A375 (cell line): Measurements from ENCODE around the gene MRPL51. TPM values are rescaled to one million over a fixed set of nuclear protein-coding genes. Genes with fewer than 3 reads are reported as not detected.

Experiments used
- total RNA-seq: library from RNA; depleted of rRNA; stranded (reverse); fragments of >200 nt; shearing (Covaris generic); gene quantifications from 2 replicates; pipeline ENCODE4 v1.2.3, GENCODE V29; 2014; rRNA removed

MRPL51 gene
- total RNA-seq: 202 and 259 TPM in 2 replicates

DNA sequence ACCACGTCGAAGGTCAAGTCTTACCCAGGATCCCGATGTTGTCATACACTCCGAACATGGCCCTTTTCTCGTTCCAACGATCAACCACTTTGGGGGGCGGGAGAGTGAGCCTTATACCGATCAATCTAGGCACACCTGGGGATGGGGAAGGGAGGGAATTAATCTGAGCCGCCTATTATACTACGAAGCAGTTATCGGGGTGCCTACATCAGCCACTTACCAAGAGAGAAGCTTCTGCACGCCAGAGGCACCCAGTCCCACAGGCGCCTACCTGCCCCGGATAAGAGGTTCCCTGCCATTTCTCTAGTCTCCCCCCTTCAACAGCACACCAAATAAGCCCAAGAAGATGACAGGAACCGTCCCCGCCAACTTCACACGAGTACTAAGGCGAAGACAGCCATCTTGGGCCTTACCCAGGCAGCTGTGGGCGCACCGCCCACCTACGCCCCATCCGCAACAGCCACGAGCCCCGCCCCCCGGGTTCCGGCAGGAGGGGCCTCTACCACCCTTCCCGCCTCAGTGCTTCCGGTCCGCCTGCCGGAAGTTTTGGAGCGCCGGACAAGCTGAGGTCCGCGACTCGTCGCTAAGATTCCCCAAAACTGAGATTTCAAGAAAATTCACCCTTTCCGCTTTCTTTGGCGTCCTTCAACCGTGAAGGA lies at the start of gene MRPL51:
MRPL51 (minus strand) TSS at position 425 of the 659 bp plus-strand sequence; CDS start at position 299, 126 bp downstream.

DNA sequence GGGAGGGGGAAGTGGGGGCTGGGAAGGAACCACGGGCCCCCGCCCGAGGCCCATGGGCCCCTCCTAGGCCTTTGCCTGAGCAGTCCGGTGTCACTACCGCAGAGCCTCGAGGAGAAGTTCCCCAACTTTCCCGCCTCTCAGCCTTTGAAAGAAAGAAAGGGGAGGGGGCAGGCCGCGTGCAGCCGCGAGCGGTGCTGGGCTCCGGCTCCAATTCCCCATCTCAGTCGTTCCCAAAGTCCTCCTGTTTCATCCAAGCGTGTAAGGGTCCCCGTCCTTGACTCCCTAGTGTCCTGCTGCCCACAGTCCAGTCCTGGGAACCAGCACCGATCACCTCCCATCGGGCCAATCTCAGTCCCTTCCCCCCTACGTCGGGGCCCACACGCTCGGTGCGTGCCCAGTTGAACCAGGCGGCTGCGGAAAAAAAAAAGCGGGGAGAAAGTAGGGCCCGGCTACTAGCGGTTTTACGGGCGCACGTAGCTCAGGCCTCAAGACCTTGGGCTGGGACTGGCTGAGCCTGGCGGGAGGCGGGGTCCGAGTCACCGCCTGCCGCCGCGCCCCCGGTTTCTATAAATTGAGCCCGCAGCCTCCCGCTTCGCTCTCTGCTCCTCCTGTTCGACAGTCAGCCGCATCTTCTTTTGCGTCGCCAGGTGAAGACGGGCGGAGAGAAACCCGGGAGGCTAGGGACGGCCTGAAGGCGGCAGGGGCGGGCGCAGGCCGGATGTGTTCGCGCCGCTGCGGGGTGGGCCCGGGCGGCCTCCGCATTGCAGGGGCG lies 41.0 kb upstream of the MRPL51 start, which contains the start of gene GAPDH:
GAPDH (plus strand) TSS at position 595 of the 772 bp plus-strand sequence. CDS start 316 bp downstream, outside the sequence.

DNA sequence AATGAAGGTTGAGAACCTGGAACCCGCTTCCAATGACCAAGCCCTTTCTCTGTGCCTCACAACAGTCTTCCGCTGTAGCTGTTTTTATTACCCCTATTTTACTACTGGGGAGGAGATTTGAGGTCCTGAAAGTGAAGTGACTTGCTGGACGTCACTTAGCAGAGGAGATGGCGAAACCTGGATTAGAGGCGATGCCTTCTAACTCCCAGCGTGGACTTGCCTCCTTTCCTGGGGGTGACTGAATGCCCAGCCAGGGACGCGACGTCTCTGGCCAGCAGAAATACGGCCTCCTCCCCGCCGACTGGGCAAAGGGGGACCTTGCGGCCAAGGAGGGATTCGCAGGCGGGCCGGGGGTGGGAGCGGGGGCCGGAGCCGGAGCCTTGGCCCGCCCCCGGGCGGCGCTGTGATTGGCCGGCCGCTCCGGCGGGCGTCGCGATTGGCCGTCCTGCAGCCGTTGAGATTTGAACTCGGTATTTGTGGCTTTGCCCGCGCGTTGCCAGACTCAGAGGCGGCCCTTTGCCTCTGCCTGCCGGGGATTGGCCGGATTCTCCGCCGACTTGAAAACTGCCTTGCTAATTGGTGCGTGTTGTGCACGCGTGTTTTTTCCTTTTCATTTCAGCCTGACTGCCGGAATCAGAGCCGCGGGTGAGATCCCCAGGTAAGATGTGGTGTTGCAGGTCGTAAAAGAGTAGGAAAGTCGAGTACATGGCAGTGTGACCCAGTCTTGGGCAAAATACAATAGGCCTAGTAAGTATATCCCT lies 615 bp upstream of the MRPL51 start, which contains the start of gene NCAPD2:
NCAPD2 (plus strand) TSS at position 606 of the 761 bp plus-strand sequence. CDS start 997 bp downstream, outside the sequence.

DNA sequence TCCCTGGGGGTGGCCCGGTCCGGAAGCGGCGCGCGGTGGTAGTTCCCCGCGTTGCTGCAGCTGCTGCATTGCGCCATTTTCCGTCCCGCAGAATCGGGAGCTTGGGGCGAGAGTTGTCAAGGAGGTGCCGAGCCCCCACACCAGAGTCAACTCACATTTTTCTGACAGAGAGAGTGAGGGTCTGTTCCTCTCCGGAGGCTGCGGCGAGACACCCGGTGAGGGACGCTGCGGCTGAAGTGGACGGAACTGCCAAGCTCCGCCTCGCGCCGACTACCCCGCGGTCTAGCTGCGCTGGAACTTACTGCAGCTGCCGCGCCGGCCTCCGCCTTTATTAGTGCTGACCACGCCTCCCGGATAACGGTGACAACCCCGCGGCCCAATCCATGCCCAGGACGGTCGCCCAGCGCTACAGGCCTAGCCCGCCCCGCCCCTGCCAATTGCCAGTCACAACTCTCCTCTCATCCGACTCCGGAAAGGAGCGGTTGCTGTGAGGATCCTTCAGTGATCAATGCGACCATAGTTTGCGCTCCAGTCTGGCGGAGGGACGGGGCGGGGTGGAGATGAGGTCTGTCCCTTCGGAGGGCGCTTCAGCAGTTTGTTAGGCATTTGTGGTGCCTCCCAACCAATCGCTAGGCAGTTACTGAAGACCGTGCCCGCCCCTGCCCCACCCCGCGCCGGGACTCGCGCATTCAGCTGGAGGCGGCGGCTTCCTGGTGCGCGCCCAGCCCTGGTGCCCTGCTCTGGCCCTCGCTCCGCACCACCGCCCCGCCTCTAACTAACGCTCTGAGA lies 22.5 kb downstream of the MRPL51 start, which contains the start of gene VAMP1:
VAMP1 (minus strand) TSS at position 303 of the 789 bp plus-strand sequence; CDS start at position 157, 146 bp downstream.

DNA sequence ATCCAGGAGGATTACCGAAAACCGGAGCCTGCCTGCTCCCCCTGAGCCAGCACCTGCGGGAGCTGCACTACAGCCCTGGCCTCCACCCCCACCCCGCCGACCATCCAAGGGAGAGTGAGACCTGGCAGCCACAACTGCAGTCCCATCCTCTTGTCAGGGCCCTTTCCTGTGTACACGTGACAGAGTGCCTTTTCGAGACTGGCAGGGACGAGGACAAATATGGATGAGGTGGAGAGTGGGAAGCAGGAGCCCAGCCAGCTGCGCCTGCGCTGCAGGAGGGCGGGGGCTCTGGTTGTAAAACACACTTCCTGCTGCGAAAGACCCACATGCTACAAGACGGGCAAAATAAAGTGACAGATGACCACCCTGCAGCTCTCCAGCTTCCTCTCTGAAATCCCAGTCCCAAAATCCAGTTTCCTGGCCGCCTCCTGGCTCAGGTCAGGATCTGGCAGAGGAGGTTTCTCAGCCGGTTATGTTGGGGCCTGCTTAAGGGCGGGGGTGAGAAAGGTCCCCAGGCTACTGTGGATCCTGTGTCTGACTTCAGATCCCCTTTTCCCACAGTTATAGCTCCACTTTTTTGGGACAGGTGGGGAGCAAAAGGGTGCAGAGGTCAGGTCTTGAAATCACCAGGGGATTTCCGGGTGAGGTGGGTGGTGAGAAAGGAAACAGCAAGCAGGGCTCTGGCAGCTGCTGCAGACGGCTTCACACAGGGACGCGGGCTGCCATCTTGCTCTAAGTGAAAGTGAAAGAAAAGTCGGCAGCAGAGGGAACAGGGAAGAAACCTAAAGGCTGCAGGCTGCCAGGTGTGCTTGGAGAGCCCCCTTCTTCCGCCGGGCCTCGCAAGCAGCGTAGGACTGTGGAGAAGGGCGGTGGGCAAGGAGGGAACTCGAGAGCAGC lies 41.5 kb downstream of the MRPL51 start, which contains the start of gene TAPBPL:
TAPBPL (plus strand) TSS at position 695 of the 897 bp plus-strand sequence. CDS start 207 bp downstream, outside the sequence.

DNA sequence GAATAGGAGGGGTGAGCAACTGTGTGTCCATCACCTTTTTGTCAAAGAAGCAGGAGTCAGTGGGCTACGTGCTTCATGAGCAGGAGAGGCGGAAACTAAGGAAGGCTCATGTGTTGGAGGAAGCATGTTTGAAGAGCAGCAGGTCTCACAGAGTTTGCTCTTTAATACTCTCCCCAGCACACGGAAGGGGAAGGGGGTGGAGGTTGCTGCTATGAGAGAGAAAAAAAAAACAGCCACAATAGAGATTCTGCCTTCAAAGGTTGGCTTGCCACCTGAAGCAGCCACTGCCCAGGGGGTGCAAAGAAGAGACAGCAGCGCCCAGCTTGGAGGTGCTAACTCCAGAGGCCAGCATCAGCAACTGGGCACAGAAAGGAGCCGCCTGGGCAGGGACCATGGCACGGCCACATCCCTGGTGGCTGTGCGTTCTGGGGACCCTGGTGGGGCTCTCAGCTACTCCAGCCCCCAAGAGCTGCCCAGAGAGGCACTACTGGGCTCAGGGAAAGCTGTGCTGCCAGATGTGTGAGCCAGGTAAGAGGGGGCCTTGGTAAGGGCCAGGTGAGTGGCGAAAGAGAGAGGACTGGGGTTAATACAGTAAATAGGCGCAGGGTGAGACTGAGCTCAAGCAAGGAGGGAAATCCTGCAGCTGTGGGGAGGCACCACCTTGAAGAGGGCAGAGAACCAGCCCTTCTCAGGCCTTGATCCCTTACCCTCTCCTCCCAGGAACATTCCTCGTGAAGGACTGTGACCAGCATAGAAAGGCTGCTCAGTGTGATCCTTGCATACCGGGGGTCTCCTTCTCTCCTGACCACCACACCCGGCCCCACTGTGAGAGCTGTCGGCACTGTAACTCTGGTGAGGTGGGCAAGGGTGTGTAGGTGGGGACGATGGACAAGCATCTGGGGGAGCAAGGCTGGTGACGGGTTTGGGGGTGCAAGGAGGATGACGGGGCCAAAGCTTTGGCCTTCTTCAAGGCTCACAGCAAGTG lies 48.1 kb downstream of the MRPL51 start, which contains the start of gene CD27:
CD27 (plus strand) TSS at position 252 of the 985 bp plus-strand sequence; CDS start at position 393, 141 bp downstream.

Other genes starting within 250 kb of the MRPL51 start
- not detected in 2 replicates for gene PLEKHG6, start 182.6 kb downstream of the MRPL51 start, total RNA-seq
- gene TNFRSF1A, start 151.2 kb downstream of the MRPL51 start, total RNA-seq: 140 and 153 TPM in 2 replicates
- 1.0 and 1.7 TPM in 2 replicates for gene SCNN1A, start 117.7 kb downstream of the MRPL51 start, total RNA-seq
- gene LTBR, start 109.1 kb downstream of the MRPL51 start, total RNA-seq: 118 and 138 TPM in 2 replicates
- not detected in 2 replicates for gene CD27, start 48.3 kb downstream of the MRPL51 start, total RNA-seq
- gene TAPBPL, start 41.2 kb downstream of the MRPL51 start, total RNA-seq: 8.4 and 9.3 TPM in 2 replicates
- 11.0 and 12.0 TPM in 2 replicates for gene VAMP1, start 22.6 kb downstream of the MRPL51 start, total RNA-seq
- 185 and 195 TPM in 2 replicates for gene NCAPD2, start 840 bp upstream of the MRPL51 start, total RNA-seq
- gene GAPDH, start 41.3 kb upstream of the MRPL51 start, total RNA-seq: 9,533 and 10,599 TPM in 2 replicates
- gene IFFO1, start 62.8 kb upstream of the MRPL51 start, total RNA-seq: 11.2 and 11.7 TPM in 2 replicates
- 115 and 143 TPM in 2 replicates for gene NOP2, start 75.0 kb upstream of the MRPL51 start, total RNA-seq
- gene CHD4, start 114.1 kb upstream of the MRPL51 start, total RNA-seq: 322 and 354 TPM in 2 replicates
- 0.40 and 0.98 TPM in 2 replicates for gene LPAR5, start 142.7 kb upstream of the MRPL51 start, total RNA-seq
- not detected in 2 replicates for gene ACRBP, start 154.2 kb upstream of the MRPL51 start, total RNA-seq
- gene ING4, start 169.9 kb upstream of the MRPL51 start, total RNA-seq: 41.6 and 45.4 TPM in 2 replicates
- gene ZNF384, start 196.1 kb upstream of the MRPL51 start, total RNA-seq: 32.5 and 32.7 TPM in 2 replicates
- gene PIANP, start 207.6 kb upstream of the MRPL51 start, total RNA-seq: 0.08 TPM in 1 of 2 replicates, not detected in the other
- gene COPS7A, start 230.8 kb upstream of the MRPL51 start, total RNA-seq: 107 and 109 TPM in 2 replicates